Mononuclear cell (primary cell): ENCODE data around the gene HEXIM2. TPM values are rescaled to one million over a fixed set of nuclear protein-coding genes. Genes with fewer than 3 reads are reported as not detected.
"Not testable (repeated sequence)": the region's sequence is repeated elsewhere in the genome, so short reads cannot be mapped to it uniquely, and the experiment has no call there.

Experiments used
- H3K27me3 ChIP-seq: 2 replicates; pipeline ENCODE4 v1.6.0; 2011; ENCODE audit warnings: low read length, control low read depth; ENCODE audit not compliant: insufficient read depth
- H3K4me1 ChIP-seq: 2 replicates; pipeline ENCODE4 v1.5.1; 2011; ENCODE audit warnings: mild to moderate bottlenecking, low read length, control low read depth; ENCODE audit not compliant: insufficient read depth
- H3K4me3 ChIP-seq: 2 replicates; pipeline ENCODE4 v1.5.1; 2011; ENCODE audit warnings: mild to moderate bottlenecking, low read length, moderate library complexity
- H3K9me3 ChIP-seq: 2 replicates; pipeline ENCODE4 v1.5.1; 2011; ENCODE audit warnings: low read depth, mild to moderate bottlenecking, control low read depth, low read length
- total RNA-seq: library from RNA; depleted of rRNA; stranded (reverse); fragments of >200 nt; gene quantifications from one replicate; pipeline ENCODE4 v1.2.3, GENCODE V29; 2012

HEXIM2 gene
- total RNA-seq, 1 donor = 3.4 TPM

- H3K4me1 ChIP-seq = peaks cover 40% of the 10 kb centered on the region
- no peak overlapping the region for H3K4me3 ChIP-seq
- no peaks in the 10 kb centered on the region for H3K9me3 ChIP-seq
- no peaks in the 10 kb centered on the region for H3K27me3 ChIP-seq
Observed at GRCh38 chr17:45197555-45198334, 36.1 kb downstream of the HEXIM2 start.

GRCh38 chr17:45200701-45201100 lies 39.0 kb downstream of the HEXIM2 start:
- Histone ChIP-seq H3K27me3 (no peaks in the 10 kb centered on the region), H3K4me1 (peaks cover 46% of the 10 kb centered on the region), H3K4me3 (no peak overlapping the region), H3K9me3 (no peaks in the 10 kb centered on the region)

- no peaks in the 10 kb centered on the region for H3K27me3 ChIP-seq
- H3K4me3 ChIP-seq = no peak overlapping the region
- H3K4me1 ChIP-seq = peaks cover 46% of the 10 kb centered on the region
- no peaks in the 10 kb centered on the region for H3K9me3 ChIP-seq
Observed at GRCh38 chr17:45201457-45201856, 39.8 kb downstream of the HEXIM2 start.

- H3K27me3 ChIP-seq, H3K4me3 ChIP-seq, H3K9me3 ChIP-seq: not testable (repeated sequence)
- peaks cover 46% of the 10 kb centered on the region for H3K4me1 ChIP-seq
Observed at GRCh38 chr17:45201880-45202279, 40.2 kb downstream of the HEXIM2 start.

GRCh38 chr17:45218895-45219661 lies 57.4 kb downstream of the HEXIM2 start:
- H3K4me3 ChIP-seq = no peak overlapping the region
- no peaks in the 10 kb centered on the region for H3K9me3 ChIP-seq
- H3K27me3 ChIP-seq = no peaks in the 10 kb centered on the region
- H3K4me1 ChIP-seq = peaks cover 31% of the 10 kb centered on the region

Other genes starting within 250 kb of the HEXIM2 start
- gene GFAP, start 246.4 kb upstream of the HEXIM2 start, total RNA-seq = 0.52 TPM
- gene KIF18B, start 214.1 kb upstream of the HEXIM2 start, total RNA-seq = 0.10 TPM
- not detected for gene C1QL1, start 193.6 kb upstream of the HEXIM2 start, total RNA-seq
- gene DCAKD, start 110.2 kb upstream of the HEXIM2 start, total RNA-seq = 8.9 TPM
- 35.2 TPM for gene NMT1, start 100.6 kb upstream of the HEXIM2 start, total RNA-seq
- 1.9 TPM for gene PLCD3, start 29.4 kb upstream of the HEXIM2 start, total RNA-seq
- gene ACBD4, start 26.2 kb upstream of the HEXIM2 start, total RNA-seq = 6.9 TPM
- 17.9 TPM for gene HEXIM1, start 13.4 kb upstream of the HEXIM2 start, total RNA-seq
- gene FMNL1, start 60.0 kb downstream of the HEXIM2 start, total RNA-seq = 202 TPM
- 0.10 TPM for gene SPATA32, start 100.2 kb downstream of the HEXIM2 start, total RNA-seq
- 17.4 TPM for gene MAP3K14, start 155.1 kb downstream of the HEXIM2 start, total RNA-seq